Measurements from ENCODE around the gene TSPAN31. TPM values are rescaled to one million over a fixed set of nuclear protein-coding genes. Genes with fewer than 3 reads are reported as not detected.
A peak's percentile ranks its signal among the peaks of the same experiment; 100 is the strongest.

The TSPAN31 gene
- total and polyA plus RNA-seq, 9 of the 15 experiments (the other 6 are each of a cell fraction or from before 2014, with no cell fraction given): 11.3 to 26.4 (median 14.3) TPM

- no peak for TF ChIP-seq CCAR2 (IDR thresholded peaks at IDR 0.05; ENCODE audit: low read depth, low read length)
- TF ChIP-seq ZNF551 (CRISPR knock-in tag; IDR thresholded peaks at IDR 0.05): no peak
Observed at GRCh38 chr12:57769594-57769993, 24.8 kb downstream of the TSPAN31 start (continued).

GRCh38 chr12:57770734-57771133 is 25.9 kb downstream of the TSPAN31 start:
- Histone ChIP-seq H3K27me3 (ENCODE audit: control insufficient read depth in 2 of 2, insufficient read depth in 2 of 2, low read length in 2 of 2) (no peaks in the 10 kb centered on the region), H3K36me3 (ENCODE audit: control insufficient read depth, insufficient read depth, low read length) (peaks cover 40% of the 10 kb centered on the region), H3K4me1 (replicated peaks in 1 of 2; ENCODE audit: control insufficient read depth in 2 of 2, insufficient read depth in 2 of 2, low read length in 2 of 2) (peaks cover 23 to 40% of the 10 kb centered on the region in 2 experiments), H3K4me3 (peak overlapping the region; percentile 71; the same call in 1 of the 2 replicates), H3K9me1 (ENCODE audit: control insufficient read depth, insufficient read depth, low read length) (no peaks in the 10 kb centered on the region), H3K4me2 (ENCODE audit: insufficient read depth, low read length) (peak overlapping the region; percentile 99), H3K9me3 (replicated peaks; ENCODE audit: control insufficient read depth, insufficient read depth, low read depth, low read length) (no peaks in the 10 kb centered on the region), H3K9ac (ENCODE audit: insufficient read depth in 1 of 2, low read depth in 2 of 2, low read length in 2 of 2) (peak overlapping the region; percentile 91 to 100; a peak in 3 of 4 replicates), H2AFZ (ENCODE audit: low read depth, low read length) (0 out of 2 replicates have a peak overlapping the region, but pooled peaks have one; percentile 98), H4K20me1 (replicated peaks; ENCODE audit: control insufficient read depth, insufficient read depth, low read length) (no peaks in the 10 kb centered on the region), H3K27ac (ENCODE audit: extremely low read depth, low read depth, low read length) (peak overlapping the region; percentile 93), H3K79me2 (ENCODE audit: control insufficient read depth, insufficient read depth, low read length) (peaks cover 27% of the 10 kb centered on the region)
- 32% methylated on average over 4 of the region's 4 CpGs for WGBS (ENCODE audit: insufficient coverage, low coverage, missing lambda C conversion rate)
- POLR2A ChIA-PET: interaction anchor here (0.6 to 1.0 kb wide), 4 partner anchors 9 to 32 kb away, joined by 3 to 4 read pairs (median 3); no protein-coding TSS in a partner anchor
- CTCF ChIA-PET (ENCODE audit: low intra/inter-chr PET ratio): no interaction called here
- in situ Hi-C loops (cut with MboI) (no loop called here), intact Hi-C loops (cut with micrococcal nuclease) (no loop called here)
- FAIRE-seq (no peak), ATAC-seq (no peak), DNase-seq (ENCODE audit: extremely low read depth in 1 of 4, low spot score in 3 of 4) (no peak)
- no TSS peak for BruUV-seq (replicated peaks)
- TF ChIP-seq NR2C1 (IDR thresholded peaks at IDR 0.05) (0 out of 2 replicates have a peak, but pooled peaks have one; percentile 43), NR2C1 (tag; IDR thresholded peaks at IDR 0.05) (peak; percentile 58; the same call in 1 of the 2 replicates), ZFP36 (IDR thresholded peaks at IDR 0.05; ENCODE audit: low read depth, low read length, partially characterized antibody) (no peak), ZNF316 (IDR thresholded peaks at IDR 0.05) (peak; percentile 95), ARID1B (IDR thresholded peaks at IDR 0.05) (no peak), KLF13 (tag; IDR thresholded peaks at IDR 0.05; ENCODE audit: borderline replicate concordance, low read depth) (no peak), ZNF717 (CRISPR knock-in tag; IDR thresholded peaks at IDR 0.05) (no peak), MAFF (IDR thresholded peaks at IDR 0.05; ENCODE audit: low read length) (peak; percentile 81), TSC22D4 (tag; IDR thresholded peaks at IDR 0.05) (no peak), MAFK (IDR thresholded peaks at IDR 0.05; ENCODE audit: low read length) (peak; percentile 83), MAFG (tag; conservative IDR thresholded peaks at IDR 0.05) (peak; percentile 84), C11orf30 (IDR thresholded peaks at IDR 0.05; ENCODE audit: low read depth) (peak; percentile 94)

Data from K562 (cell line).